ENCODE measurements around the gene RBM44.
A peak's percentile ranks its signal among the peaks of the same experiment; 100 is the strongest.
"Not testable (repeated sequence)": the region's sequence is repeated elsewhere in the genome, so short reads cannot be mapped to it uniquely, and the experiment has no call there.

RBM44 gene, protein sequence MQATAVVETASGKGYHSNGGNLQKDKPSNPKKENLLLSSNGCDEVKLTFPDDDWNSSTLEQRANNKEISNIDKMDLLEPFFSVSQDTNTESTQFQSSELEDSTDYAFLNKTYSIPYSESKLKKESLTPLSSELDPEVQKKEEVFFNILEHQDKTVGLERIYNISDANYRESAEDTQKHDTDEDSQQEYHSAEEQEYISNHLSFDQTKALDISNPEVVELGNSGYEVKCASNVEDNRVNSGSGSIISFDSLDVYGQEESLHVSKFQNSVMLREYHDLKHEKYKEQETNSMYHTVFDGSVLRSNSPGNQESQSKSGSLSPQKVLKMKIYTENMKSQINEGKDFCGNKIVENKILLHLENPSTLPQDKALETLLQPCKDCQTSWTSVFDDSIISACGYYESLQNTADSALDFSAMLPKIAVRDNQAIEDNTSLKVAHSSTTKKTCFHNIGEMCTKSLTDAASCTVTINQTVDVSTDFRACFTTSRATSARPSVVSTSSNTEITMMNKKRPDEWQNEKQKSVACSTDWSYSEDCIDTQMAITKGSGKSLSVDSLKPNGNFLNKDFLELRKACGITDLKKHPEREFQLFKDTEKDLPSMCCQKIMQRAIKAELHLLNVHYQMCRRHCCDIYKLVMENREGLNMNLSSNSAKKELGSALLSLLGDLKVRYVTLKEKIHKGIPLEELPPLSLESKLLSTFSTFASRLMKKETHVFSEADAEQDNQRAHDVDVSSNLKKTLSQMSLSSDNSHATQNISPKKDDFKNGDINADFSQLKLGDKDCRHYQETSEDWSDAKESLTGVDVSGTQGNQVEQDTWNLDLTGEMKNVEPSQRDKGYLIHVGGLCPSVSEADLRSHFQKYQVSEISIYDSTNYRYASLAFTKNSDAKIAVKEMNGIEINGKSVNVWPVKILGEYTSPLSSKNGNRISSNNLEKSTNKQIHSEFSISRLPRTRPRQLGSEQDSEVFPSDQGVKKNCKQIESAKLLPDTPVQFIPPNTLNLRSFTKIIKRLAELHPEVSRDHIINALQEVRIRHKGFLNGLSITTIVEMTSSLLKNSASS

DNA sequence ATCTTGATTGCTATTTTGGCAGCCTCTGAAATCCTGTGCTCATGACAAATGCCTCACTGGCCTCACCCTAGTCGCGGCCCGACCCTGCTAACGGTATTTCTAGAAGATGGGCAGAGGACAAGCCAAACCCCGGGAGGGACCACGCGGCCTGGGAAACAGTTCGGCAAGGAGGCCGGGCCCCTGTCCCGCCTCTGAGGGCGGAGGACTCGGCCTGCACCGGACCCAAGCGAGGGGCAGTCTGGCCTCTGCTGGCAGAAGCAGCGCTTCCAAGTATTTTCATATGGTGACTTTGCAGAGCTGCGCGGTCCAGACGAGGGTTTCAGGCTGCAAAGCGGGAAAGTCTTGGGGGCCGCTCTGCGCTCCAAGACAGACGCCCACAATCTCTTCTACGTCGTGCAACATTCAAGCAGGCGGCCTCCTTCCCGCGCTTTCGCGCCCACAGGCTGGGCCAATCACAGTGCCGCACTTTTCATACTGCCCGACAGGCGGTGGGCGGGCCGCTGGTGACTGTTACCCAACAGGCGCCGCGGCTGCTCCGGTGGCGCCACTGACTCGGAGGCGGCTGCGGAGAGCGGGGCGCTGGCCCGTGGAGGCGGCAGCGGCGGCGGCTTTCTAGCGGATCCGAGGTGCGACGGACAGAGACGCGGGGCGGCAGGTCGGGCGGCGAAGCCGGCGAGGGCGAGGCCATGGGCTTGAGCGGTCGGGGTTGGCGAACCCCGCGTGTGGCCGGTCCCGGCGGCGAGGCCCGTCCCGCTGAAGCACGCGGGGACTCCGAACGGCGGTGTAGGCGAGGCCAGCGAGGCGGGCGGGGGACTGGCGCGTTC is at the start of gene RBM44:
RBM44 (plus strand) TSS at position 544 of the 824 bp plus-strand sequence. CDS start 14,831 bp downstream, outside the sequence.
- no peak for DNase-seq

DNA sequence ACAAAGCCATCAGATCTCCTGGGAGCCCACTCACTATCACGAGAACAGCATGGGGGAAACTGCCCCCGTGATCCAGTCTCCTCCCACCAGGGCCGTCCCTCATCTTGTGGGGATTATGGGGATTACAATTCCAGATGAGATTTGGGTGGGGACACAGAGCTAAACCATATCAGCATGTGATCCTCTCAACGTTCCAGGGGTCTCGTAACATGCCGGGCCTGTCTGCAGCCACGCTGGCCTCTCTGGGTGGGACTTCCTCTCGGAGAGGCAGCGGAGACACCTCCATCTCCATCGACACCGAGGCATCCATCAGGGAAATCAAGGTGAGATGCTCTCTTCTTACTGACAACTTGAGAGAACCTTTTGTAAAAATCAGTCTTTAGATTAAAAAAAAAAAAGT is 49.6 kb upstream of the RBM44 start:
- DNase-seq, result no peak

DNA sequence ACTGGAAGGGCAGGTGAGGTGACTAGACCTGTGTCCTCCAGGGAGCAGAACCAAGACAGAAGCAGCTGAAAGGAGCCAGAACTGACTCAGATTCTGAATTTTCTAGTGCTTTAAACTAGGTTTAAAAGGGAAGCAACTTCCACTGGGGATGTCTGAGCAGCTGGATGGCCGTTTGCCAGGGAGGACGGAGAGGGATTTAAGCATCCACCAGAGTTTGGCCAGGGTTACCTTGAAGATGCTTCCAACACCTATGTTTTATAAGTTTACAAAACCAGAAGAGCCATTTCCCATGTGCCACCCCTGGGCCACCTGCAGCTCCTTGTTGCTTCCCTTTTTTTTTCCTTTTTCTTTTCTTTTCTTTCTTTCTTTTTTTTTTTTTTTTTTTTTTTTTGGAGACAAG is 48.6 kb upstream of the RBM44 start:
- DNase-seq, result no peak

DNA sequence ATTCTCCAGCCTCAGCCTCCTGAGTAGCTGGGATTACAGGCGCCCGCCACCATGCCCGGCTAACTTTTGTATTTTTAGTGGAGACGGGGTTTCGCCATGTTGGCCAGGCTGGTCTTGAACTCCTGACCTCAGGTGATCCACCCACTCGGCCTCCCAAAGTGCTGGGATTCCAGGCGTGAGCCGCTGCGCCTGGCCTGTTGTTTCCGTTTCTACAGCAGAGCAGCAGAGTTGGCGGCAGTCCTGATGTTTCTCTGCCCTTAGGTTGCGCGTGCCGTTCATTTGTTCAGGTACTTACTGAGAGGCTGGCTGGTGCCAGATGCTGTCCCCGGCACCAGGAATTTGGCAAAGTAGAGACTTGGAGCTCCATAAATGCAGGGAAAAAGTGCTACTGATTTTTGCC is 48.1 kb upstream of the RBM44 start:
- not testable (repeated sequence) for DNase-seq

DNA sequence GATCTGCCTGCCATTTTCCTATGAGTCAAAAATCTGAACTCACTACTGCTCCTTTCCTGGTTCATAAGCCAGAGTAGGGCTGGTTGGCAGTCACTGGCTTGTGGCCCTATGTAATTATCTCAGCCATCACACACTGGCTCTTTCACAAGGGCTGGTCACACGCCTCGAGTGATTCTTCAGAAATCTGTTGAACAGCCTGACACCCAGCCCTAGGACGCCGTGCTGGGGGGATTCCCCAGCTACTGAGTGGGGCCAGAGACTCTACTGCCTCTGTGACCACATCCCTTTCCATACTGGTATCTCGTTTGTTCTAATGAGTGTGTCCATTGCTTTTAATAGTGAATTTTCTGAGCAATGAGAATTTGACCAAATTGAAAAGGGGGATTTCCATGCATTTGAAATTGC is 45.8 kb upstream of the RBM44 start:
- peak; percentile 69 for DNase-seq

DNA sequence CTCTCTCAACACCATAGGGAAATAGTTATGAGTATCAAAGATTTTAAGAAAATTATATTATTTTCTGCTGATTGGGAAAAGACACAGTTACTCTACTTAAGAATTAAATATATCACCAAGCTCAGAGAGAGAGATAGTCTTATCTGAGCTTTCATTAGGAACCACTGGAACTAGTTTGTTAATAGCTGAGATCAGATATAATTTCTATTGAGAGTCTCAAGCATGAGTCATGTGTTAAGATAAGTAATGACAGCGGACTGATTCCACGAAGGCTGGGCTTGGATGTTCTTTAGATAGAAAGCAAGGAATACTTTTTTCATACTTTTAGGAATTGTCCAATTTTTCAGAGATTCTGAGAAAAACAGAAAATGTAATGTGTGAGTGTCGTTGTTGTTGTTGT is 44.4 kb upstream of the RBM44 start:
- no peak for DNase-seq

DNA sequence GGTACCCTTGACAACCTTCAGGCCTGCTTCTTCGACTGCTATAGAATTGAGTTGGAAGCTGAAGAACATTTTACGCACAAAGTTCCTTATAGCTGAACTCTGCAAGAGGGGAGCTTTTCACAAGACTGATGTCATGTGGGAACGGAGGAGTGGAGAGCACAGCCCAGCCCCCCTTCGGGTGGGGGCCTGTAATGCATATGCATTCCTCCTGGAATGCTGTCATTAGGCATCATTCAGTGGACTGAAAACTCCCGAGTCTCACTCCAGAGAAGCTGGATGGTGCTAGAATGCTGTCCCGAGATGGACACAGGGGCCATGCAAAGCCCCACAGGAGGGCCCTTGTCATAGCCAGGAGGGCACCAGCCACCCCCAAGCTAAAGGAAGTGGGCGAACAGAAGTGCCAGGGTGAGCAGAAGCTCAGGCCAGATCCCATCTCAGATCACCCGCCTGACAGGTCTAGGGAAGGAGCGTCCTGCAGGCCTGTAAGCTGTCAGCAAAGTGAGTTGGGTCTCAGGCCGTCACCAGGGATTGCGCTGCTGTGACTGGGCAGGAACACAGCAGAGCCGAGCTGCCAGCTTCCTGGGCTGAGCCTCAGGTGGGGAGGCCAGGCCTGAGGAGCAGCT is 43.8 kb upstream of the RBM44 start:
- no peak for DNase-seq

DNA sequence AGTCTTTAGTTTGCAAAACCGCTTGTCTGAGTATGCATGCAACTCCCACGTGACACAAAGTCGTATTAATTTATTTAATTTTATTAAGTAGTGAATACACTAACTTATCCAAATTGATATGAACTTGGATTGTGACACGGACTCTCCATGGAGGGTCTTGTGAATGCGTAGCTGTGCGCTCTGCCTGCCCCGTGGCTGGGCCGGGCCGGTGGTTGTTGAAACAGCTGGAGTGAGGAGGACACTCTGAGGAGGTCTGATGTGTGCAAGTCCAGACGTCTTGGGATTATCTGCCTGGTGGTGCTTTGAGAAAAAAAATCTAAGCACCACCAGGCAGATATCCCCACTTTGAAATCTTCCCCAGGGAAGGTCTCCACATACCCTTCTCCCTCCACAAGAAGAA is 41.0 kb upstream of the RBM44 start:
- DNase-seq, result no peak

DNA sequence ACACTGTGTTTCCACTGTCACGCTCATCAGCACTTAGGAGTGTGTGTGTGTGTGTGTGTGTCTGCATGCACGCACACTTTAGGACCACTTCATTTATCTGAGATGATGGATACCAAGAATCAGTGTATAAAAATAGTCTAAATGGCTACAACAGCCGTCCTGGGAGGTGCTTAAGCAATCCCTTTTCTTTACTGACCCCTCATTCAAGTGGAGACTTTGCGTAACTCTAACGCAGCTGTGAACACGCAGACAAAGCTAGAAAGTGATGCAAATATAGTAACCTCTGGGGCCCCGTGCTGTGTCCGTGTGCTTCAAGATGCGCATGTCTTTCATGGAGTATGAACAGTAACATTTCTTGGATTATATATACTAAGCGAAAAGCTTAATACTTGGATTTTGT is 40.4 kb upstream of the RBM44 start:
- no peak for DNase-seq

DNA sequence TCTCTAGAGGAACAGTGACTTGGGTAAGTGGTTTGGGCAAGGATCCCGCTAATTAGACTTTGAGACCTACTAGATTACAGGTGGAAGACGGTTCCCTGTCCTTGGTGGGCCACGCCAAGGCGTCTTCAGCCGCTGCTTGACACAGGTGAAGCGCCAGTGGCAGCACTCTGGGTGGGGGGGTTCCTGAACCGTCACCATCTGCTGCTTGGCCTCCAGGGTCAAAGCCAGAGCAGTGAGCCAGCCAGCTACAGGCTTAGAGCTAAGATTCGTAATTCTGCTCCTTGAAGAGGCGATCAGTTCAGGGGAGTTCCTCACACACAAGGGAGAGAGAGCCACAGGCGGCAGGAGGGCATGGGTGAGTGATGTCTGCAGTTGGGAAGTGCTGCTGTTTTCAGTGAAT is 39.4 kb upstream of the RBM44 start:
- no peak for DNase-seq

DNA sequence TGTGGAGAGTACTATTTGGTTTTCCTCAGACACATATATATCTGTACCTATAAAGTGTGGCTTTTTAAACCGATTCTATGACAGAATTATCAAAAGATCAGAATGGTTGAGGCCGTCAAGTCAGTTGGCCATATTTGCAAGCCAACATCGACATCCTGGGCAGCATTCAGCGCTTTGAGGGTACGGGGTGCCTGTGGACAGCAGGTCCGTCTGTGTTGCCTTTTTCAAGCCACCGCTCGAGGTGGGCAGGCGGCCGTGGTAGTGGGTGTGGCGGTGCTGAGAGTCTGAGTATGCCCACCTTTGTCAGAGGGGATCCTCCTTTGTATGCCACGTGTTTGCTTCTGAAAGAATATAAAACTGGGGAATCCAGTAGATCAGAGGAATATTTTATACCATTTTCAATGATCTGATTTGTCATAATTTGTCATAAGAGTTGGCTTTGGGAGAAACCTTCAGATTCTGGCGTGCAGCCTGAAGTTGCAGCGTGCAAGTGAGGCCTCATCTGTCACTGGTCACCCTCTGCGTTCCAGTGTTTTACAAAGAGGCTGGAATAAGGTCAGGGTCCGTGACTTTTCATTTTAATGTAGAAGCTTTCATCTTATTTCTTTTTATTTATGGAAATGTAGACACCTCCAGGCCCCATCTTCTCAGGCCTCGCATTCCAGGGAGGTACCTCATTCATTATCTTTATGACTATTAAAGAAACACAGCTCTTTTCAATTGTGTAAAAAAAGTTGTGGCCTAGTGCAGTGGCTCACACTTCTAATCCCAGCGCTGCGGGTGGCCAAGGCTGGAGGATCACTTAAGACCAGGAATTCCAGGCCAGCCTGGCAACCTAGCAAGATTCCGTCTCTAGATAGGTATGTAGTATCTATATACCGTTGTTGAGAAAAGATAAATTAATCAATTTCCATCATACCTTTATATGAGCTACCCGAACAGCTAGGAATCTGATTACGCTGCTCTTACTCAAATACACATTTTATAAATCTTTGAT is 37.8 kb upstream of the RBM44 start:
- DNase-seq, result no peak

DNA sequence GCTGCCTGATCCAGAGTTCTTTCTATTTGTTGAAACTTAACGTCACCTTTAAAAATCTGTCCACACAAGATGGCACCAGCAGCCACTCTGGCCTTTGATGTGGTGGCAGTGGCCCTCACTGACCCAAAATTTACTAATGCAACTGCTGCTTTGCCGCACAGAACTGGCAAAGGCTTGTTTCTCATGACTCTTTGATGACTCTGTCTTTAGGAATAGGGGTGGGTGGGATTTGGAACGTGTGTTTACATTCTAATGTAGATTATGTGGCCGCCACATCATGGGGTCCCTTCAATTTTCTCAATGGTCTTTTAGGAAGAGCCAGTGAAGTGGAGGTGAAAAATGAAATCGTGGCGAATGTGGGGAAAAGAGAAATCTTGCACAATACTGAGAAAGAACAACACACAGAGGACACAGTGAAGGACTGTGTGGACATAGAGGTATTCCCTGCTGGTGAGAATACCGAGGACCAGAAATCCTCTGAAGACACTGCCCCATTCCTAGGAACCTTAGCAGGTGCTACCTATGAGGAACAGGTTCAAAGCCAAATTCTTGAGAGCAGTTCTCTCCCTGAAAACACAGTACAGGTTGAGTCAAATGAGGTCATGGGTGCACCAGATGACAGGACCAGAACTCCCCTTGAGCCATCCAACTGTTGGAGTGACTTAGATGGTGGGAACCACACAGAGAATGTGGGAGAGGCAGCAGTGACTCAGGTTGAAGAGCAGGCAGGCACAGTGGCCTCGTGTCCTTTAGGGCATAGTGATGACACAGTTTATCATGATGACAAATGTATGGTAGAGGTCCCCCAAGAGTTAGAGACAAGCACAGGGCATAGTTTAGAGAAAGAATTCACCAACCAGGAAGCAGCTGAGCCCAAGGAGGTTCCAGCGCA is 36.0 kb upstream of the RBM44 start:
- peak; percentile 45 for DNase-seq

DNA sequence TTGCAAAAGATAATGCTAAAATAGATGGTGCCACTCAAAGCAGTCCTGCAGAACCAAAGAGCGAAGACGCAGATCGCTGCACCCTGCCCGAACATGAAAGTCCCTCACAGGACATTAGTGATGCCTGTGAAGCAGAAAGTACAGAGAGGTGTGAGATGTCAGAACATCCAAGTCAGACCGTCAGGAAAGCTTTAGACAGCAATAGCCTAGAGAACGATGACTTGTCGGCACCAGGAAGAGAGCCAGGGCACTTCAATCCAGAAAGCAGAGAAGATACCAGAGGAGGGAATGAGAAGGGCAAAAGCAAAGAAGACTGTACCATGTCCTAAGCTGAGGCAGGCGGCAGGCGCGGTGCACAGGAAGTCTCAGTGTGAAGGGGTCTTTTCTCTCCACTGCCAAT is 34.8 kb upstream of the RBM44 start:
- DNase-seq, result peak; percentile 40

DNA sequence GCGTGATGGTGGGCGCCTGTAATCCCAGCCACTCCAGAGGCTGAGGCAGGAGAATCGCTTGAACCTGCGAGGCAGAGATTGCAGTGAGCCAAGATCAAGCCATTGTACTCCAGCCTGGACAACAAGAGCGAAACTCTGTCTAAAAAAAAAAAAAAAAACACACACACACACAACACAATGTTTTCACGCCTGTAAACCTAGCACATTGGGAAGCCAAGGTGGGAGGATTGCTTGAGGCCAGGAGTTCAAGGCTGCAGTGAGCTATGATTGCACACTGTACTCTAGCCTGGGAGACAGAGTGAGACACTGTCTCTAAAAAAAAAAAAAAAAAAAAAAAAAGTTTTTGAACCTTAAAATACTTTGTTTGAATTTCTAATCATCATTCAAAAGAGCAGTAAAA is 33.5 kb upstream of the RBM44 start:
- not testable (repeated sequence) for DNase-seq

DNA sequence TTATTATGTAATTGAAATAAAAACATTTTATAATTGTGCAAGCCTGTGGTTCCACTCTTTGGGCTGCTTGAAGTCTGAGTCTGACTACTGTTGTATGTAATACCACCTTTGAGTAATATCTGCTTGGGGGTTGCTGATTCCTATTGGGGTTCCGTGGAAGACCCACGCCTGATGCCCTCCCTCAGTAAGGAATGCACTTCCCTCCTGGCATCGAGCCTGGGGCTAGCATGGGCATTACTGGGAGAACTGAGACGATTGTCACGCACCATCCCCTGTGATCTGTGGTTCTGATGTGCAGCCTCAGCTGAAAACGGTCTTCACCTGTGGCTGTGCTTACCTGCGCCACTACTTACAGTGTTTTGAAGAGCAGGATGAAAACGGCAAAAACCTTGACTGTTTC is 32.7 kb upstream of the RBM44 start:
- DNase-seq, result no peak

DNA sequence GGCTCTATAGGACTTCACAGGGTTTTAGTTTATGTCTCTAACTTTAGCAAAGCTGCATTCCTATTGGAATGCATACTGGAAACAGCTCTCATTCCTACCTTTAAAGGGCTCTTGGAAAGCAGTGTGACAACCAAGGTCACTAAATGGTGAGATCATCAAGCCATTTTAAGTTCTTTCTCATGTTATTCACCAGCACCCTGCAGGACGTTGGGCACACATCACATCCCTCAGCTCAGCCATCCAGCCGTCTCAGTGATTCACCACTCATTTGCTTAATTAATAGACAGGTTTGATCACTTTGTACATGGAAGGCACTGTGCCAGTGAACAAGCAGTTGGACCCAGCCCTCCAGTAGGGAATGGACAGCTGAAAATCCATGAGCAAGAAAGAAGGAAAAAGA is 32.2 kb upstream of the RBM44 start:
- DNase-seq, result no peak

DNA sequence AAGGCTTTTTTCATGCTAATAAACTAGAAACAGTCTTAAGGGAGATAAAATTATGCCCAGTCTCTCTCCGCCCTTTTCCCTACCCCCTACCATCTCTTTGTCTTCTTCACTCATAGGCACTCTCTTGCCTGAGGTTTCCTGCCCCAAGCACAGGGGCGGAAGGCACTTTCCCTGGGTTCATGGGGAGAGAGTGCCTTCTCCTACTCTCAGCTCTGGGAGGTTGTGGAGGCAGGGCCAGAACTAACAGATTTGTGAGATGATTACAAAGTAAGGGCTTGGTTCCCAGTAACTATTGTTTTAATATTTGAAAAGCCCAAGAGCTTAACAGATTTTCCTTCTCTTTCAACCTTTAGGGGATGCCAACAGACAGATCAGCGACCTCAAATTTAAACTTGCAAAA is 26.1 kb upstream of the RBM44 start:
- DNase-seq, result no peak

DNA sequence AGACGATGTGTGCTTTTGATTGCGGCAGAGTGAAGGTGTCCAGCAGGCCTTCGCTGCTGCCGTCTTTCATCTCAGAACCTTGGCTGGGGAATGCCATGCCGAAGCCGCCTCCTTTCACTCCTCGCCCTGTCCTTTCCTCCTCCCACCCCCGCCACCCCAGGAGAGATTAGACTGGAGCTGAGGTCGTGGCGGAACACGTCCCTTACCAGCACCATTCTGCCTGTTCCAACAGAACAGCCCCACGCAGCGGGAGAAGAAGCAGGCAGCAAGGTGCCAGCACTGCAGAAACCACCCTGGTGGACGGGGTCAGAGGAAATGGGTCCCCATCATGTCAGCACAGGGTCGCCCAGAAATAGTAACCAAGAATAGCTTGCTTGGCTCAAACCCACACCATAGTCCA is 24.8 kb upstream of the RBM44 start:
- no peak for DNase-seq

DNA sequence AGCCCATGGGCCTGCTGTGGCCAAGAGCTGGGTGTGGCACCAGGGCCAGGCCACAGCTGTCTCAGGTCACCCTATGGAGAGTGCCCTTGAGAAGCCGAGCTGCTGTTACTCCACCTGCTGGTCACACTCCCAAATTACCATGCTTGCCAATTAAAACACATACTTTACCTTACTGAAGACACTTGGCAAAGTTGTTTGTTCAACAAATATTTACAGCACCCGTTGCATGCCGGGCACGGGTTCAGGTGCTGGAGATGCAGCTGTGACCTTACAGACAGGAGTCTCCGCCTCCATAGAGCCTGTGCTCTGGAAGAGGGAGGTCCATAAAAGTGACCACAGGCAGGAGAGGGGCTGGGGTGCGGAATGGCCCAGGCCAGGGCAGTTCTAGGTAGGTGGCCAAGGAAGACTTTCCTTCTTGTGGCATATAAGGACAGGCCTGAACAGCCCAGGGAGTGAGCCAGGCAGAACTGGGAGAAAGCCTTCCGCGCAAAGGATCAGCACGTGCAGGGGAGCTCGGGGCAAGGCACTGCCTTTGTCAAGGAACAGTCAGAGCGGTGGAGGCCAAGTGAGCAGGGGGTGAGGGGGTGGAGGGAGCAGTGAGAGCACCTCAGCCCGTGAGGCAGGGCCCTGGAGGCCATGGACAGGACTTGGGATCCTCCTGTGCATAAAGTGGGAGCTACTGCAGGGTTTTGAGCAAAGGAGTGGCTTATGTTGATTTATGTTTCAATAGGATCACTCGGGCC is 23.6 kb upstream of the RBM44 start:
- peak; percentile 75 for DNase-seq
